Lung (tissue), 12 donors: ENCODE measurements around the gene TMEM132E. TPM values are rescaled to one million over a fixed set of nuclear protein-coding genes. Genes with fewer than 3 reads are reported as not detected.
A peak's percentile ranks its signal among the peaks of the same experiment; 100 is the strongest.

ENCODE experiments used
- ATAC-seq: fragments of 200-7000 bp; cut with Tn5 transposase; one replicate; pipeline ENCODE4 v1.9.1; 2020; ENCODE audit warnings: moderate number of reproducible peaks; ENCODE audit not compliant: insufficient read depth, low FRiP score
- DNase-seq, 3 donors: peaks; one replicate each; pipeline ENCODE4 v3.0.0-alpha.2; 2013 to 2017
- H3K27ac ChIP-seq, 2 donors: one replicate each; pipeline ENCODE4 v1.5.1; 2013; ENCODE audit warnings: mild to moderate bottlenecking in 2 of 2, moderate library complexity in 2 of 2, control low read depth in 1 of 2, inconsistent platforms in 1 of 2, low read depth in 1 of 2, low read length in 1 of 2
- H3K27me3 ChIP-seq, 3 donors: one replicate each; pipeline ENCODE4 v1.5.1; 2013; ENCODE audit warnings: low read length in 2 of 3; ENCODE audit not compliant: control insufficient read depth in 3 of 3, insufficient read depth in 3 of 3
- H3K36me3 ChIP-seq, 4 donors: one replicate each; pipeline ENCODE4 v1.5.1; 2013; ENCODE audit warnings: low read length in 4 of 4, mild to moderate bottlenecking in 1 of 4, moderate library complexity in 1 of 4; ENCODE audit not compliant: control insufficient read depth in 4 of 4, insufficient read depth in 4 of 4
- H3K4me1 ChIP-seq, 5 donors: one replicate each; pipeline ENCODE4 v1.5.1; 2013; ENCODE audit warnings: low read length in 5 of 5, mild to moderate bottlenecking in 2 of 5, moderate library complexity in 1 of 5; ENCODE audit not compliant: control insufficient read depth in 5 of 5, insufficient read depth in 5 of 5
- H3K4me3 ChIP-seq: one replicate; pipeline ENCODE4 v1.5.1; 2013; ENCODE audit warnings: mild to moderate bottlenecking, control low read depth, moderate library complexity
- H3K9ac ChIP-seq, 2 donors: one replicate each; pipeline ENCODE4 v1.5.1; 2013; ENCODE audit warnings: low read length in 2 of 2, control low read depth in 1 of 2; ENCODE audit not compliant: insufficient read depth in 1 of 2
- H3K9me3 ChIP-seq, 4 donors: one replicate each; pipeline ENCODE4 v1.5.1; 2013; ENCODE audit warnings: low read length in 3 of 4, mild to moderate bottlenecking in 1 of 4, moderate library complexity in 1 of 4; ENCODE audit not compliant: control insufficient read depth in 4 of 4, insufficient read depth in 3 of 4
- CTCF ChIP-seq: IDR thresholded peaks from 2 replicates; pipeline ENCODE4 v1.5.1; 2012; ENCODE audit warnings: mild to moderate bottlenecking; ENCODE audit errors: control extremely low read depth, extremely low read depth
- WGBS, 2 donors: extraction: QIAGEN DNeasy Blood & Tissue Kit; methylation state at CpG; one replicate each; pipeline ENCODE4 v1.1.7; 2013; 5-methylcytosine and 5-hydroxymethylcytosine counted together
- polyA plus RNA-seq, 2 donors: library from polyadenylated mRNA; stranded (reverse); fragments of 200-250 nt; gene quantifications; one replicate each; pipeline ENCODE4 v1.2.1, GENCODE V29; 2013
- total RNA-seq, 2 donors: library from RNA; depleted of rRNA in 1 of 2; stranded (reverse); fragments of >200 nt in 1 of 2; gene quantifications; one replicate each; pipeline ENCODE4 v1.2.1, GENCODE V29; 2014 to 2021
- donor health status: control.
- donor health status: control.
- donor health status: Bipolar disorder and iron deficiency.
- donor health status: healthy.
- donor health status: DM: yes; HTN: yes; CAD: no.

The TMEM132E gene
- total and polyA plus RNA-seq, 4 donors: 0.02 to 0.17 (median 0.07) TPM

- no peak for DNase-seq
- Histone ChIP-seq H3K4me3 (no peak overlapping the region), H3K27me3 (peaks cover 0 to 36% (median 10%) of the 10 kb centered on the region in 3 donors), H3K9ac (no peak overlapping the region), H3K9me3 (peaks cover 0 to 7% (median 0%) of the 10 kb centered on the region in 4 donors), H3K36me3 (no peaks in the 10 kb centered on the region), H3K27ac (no peak overlapping the region), H3K4me1 (peaks cover 0 to 9% (median 0%) of the 10 kb centered on the region in 5 donors)
- TF ChIP-seq CTCF: no peak
- no peak for ATAC-seq
- WGBS, 2 donors: 20 to 37% methylated on average over 2 of the region's 2 CpGs
Observed at GRCh38 chr17:34570506-34570905, 8.9 kb upstream of the TMEM132E start.

- peaks cover 0 to 7% (median 0%) of the 10 kb centered on the region in 4 donors for H3K9me3 ChIP-seq
- peak; percentile 57 to 68 (median 67) for DNase-seq
- peaks cover 0 to 9% (median 0%) of the 10 kb centered on the region in 5 donors for H3K4me1 ChIP-seq
- H3K36me3 ChIP-seq: no peaks in the 10 kb centered on the region
- H3K9ac ChIP-seq: no peak overlapping the region
- 44 to 55% methylated on average over 12 of the region's 12 CpGs for WGBS, 2 donors
- no peak overlapping the region for H3K4me3 ChIP-seq
- TF ChIP-seq CTCF: no peak
- no peak overlapping the region for H3K27ac ChIP-seq
- peaks cover 0 to 39% (median 11%) of the 10 kb centered on the region in 3 donors for H3K27me3 ChIP-seq
- no peak for ATAC-seq
Observed at GRCh38 chr17:34571428-34572130, 7.8 kb upstream of the TMEM132E start.

GRCh38 chr17:34572483-34572882 is 6.9 kb upstream of the TMEM132E start:
- Histone ChIP-seq H3K27ac (no peak overlapping the region), H3K4me1 (peaks cover 0 to 9% (median 0%) of the 10 kb centered on the region in 5 donors), H3K9me3 (peaks cover 0 to 7% (median 0%) of the 10 kb centered on the region in 4 donors), H3K9ac (no peak overlapping the region), H3K27me3 (peaks cover 0 to 48% (median 17%) of the 10 kb centered on the region in 3 donors), H3K4me3 (no peak overlapping the region), H3K36me3 (no peaks in the 10 kb centered on the region)
- 39 to 73% methylated on average over 1 of the region's 1 CpG for WGBS, 2 donors
- no peak for TF ChIP-seq CTCF
- ATAC-seq (no peak), DNase-seq (no peak)

DNA sequence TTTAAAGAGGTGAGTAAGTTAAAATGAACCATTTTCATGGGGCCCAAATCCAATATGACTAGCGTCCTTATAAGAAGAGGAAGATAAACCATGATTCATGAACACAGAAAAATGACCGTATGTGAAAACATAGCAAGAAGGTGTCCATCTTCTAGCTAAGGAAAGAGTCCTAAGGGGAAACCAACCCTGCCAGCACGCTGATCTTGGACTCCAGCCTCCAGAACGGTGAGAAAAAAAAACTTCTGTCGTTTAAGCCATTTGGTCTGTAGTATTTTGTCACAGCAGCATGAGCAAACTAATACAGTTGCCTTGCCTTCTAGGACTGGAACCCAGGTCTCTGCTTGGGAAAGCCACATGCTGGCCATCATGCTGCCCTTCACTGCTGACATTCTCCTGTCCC is 4.2 kb upstream of the TMEM132E start:
- no peaks in the 10 kb centered on the region for H3K36me3 ChIP-seq
- 81 to 89% methylated on average over 5 of the region's 5 CpGs for WGBS, 2 donors
- H3K27me3 ChIP-seq: peaks cover 0 to 62% (median 31%) of the 10 kb centered on the region in 3 donors
- H3K4me3 ChIP-seq: no peak overlapping the region
- H3K4me1 ChIP-seq: peaks cover 0 to 31% (median 0%) of the 10 kb centered on the region in 5 donors
- no peak for ATAC-seq
- no peak overlapping the region for H3K27ac ChIP-seq
- peaks cover 0 to 7% (median 0%) of the 10 kb centered on the region in 4 donors for H3K9me3 ChIP-seq
- TF ChIP-seq CTCF: no peak
- no peak for DNase-seq
- H3K9ac ChIP-seq: no peak overlapping the region
